HG03378 (cell line): ENCODE results near the gene CD63.

ENCODE experiments used
- ATAC-seq: cut with Tn5 transposase; IDR thresholded peaks from one replicate; pipeline ENCODE4 v1.9.1; 2021; ENCODE audit warnings: mild to moderate bottlenecking, moderate library complexity; ENCODE audit not compliant: unreplicated experiment

CD63 gene

GRCh38 chr12:55723516-55724225 is 5.1 kb downstream of the CD63 start:
- ATAC-seq: no peak

GRCh38 chr12:55722948-55723347 is 5.9 kb downstream of the CD63 start:
- ATAC-seq: no peak

- ATAC-seq: no peak
These were observed 7.1 kb downstream of the CD63 start for GRCh38 chr12:55721601-55722213.

GRCh38 chr12:55720894-55721444 is 7.8 kb downstream of the CD63 start:
- ATAC-seq: no peak

GRCh38 chr12:55720071-55720564 is 8.7 kb downstream of the CD63 start, which contains the start of gene RDH5:
Gene RDH5 (plus strand): TSS chr12:55720393. CDS start chr12:55721185, 792 bp downstream.
- ATAC-seq: no peak

GRCh38 chr12:55719371-55719770 is 9.4 kb downstream of the CD63 start:
- no peak for ATAC-seq

- no peak for ATAC-seq
These were observed 10.1 kb downstream of the CD63 start for GRCh38 chr12:55718624-55719275.

- ATAC-seq: no peak
These were observed 10.8 kb downstream of the CD63 start for GRCh38 chr12:55718015-55718414.

GRCh38 chr12:55717011-55718007 is 11.5 kb downstream of the CD63 start:
- no peak for ATAC-seq

GRCh38 chr12:55716582-55716957 is 12.2 kb downstream of the CD63 start:
- no peak for ATAC-seq

- ATAC-seq: peak; percentile 59
These were observed 12.8 kb downstream of the CD63 start, which contains the start of gene BLOC1S1 for GRCh38 chr12:55715833-55716581. Gene BLOC1S1 (plus strand): TSS chr12:55716046. CDS start chr12:55716052, 6 bp downstream.

- ATAC-seq: no peak
These were observed 13.5 kb downstream of the CD63 start for GRCh38 chr12:55715169-55715764.

- ATAC-seq: no peak
These were observed 15.1 kb downstream of the CD63 start for GRCh38 chr12:55713721-55714120.

GRCh38 chr12:55712700-55713415 is 16.0 kb downstream of the CD63 start:
- no peak for ATAC-seq

GRCh38 chr12:55711786-55712553 is 16.8 kb downstream of the CD63 start:
- no peak for ATAC-seq

GRCh38 chr12:55708695-55709233 is 20.0 kb downstream of the CD63 start:
- ATAC-seq: no peak
